Fibroblast of skin of left quadriceps (primary cell): Measurements from ENCODE around the gene CCL25.
"Not testable (repeated sequence)": the region's sequence is repeated elsewhere in the genome, so short reads cannot be mapped to it uniquely, and the experiment has no call there.

Experiments used
- DNase-seq, 2 experiments: peaks; one replicate each; pipeline ENCODE4 v3.0.0-alpha.2; 2013; ENCODE audit warnings: low read depth in 2 of 2

Gene CCL25

GRCh38 chr19:8085598-8086408, 33.2 kb downstream of the CCL25 start:
- DNase-seq, result no peak

- no peak for DNase-seq
Observed at GRCh38 chr19:8086849-8087248, 34.3 kb downstream of the CCL25 start.

DNA sequence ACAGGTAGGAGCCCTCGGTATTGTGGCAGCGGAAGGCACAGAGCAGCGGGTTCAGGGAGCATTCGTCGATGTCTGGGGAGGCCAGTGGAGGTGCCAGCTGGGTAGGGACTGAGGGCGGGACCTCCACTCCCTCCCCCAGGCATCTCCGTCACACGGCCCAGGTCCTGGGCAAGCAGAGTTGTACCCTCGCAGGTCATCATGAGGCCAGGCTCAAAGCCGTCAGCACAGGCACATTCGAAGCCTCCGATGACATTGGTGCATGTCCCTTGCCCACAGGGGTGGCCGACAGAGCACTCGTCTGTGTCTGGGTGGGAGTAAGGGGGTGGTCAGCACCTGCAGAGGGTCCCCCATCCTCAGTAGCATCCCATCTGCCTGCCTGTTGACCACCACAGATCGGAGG, 35.3 kb downstream of the CCL25 start:
- no peak for DNase-seq

- no peak for DNase-seq
Observed at GRCh38 chr19:8088752-8089663, 36.4 kb downstream of the CCL25 start.

GRCh38 chr19:8089664-8090601, 37.4 kb downstream of the CCL25 start:
- no peak for DNase-seq

- DNase-seq, result no peak
Observed at GRCh38 chr19:8090950-8091349, 38.4 kb downstream of the CCL25 start.

- DNase-seq, result no peak
Observed at GRCh38 chr19:8093740-8094139, 41.2 kb downstream of the CCL25 start.

DNA sequence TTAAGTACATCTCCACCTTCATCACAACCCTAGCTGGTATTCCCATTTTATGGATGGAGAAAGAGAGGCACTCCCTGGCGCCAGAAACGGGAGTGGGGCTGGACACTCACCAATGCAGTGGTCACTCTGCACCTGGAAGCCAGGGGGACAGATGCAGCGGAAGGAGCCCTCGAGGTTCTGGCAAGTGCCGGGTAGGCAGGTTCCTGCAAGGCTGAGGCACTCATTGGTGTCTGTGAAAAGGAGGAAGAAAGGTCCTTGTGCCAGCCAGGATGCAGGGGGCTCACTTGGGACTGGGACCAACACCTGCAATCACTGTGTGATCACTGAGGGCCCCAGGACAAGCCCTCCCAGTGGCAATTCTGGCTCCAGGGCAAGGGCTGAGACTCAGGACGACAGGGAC, 41.8 kb downstream of the CCL25 start:
- no peak for DNase-seq

DNA sequence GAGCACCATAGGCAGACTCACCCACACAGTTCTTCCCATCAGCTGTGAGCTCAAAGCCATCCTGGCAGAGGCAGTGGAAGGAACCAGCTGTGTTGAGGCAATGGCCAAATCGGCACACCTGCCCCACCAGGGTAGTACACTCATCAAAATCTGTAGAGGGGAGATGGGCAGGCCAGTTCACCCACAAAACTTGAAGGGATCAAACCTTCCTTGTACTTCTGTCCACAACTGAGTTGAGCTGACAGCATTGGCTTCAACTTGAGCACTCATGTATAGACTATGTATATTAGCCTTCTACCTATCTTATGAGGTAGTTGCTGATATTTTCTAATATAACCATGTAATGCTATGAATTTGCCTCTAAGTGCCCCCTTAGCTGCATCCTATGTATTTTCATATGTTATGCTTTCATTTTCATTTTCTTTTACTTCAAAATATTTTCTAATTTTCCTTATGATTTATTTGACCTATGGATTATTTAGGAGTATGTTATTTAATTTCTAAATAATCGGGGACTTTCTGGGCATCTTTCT, 42.9 kb downstream of the CCL25 start:
- no peak for DNase-seq

DNA sequence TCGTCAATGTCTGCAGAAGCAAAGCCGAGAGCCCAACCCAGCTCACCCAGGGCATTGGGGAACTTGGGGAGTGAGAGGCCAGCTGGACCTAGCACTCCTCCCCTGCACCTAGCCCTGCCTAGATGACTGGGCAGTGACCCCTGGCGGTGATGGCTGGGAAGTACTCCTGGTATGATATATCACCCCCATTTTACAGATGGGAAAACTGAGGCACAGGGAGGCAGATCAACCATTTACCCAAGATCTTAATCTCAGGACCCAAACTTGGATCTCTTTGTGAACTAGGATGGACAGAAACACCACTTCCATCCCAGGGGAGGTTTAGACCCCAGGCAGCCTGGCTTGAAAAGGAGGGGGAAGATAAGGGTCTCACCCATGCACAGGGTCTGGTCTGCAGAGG, 43.5 kb downstream of the CCL25 start:
- no peak for DNase-seq

GRCh38 chr19:8097198-8097597, 44.6 kb downstream of the CCL25 start:
- no peak for DNase-seq

DNA sequence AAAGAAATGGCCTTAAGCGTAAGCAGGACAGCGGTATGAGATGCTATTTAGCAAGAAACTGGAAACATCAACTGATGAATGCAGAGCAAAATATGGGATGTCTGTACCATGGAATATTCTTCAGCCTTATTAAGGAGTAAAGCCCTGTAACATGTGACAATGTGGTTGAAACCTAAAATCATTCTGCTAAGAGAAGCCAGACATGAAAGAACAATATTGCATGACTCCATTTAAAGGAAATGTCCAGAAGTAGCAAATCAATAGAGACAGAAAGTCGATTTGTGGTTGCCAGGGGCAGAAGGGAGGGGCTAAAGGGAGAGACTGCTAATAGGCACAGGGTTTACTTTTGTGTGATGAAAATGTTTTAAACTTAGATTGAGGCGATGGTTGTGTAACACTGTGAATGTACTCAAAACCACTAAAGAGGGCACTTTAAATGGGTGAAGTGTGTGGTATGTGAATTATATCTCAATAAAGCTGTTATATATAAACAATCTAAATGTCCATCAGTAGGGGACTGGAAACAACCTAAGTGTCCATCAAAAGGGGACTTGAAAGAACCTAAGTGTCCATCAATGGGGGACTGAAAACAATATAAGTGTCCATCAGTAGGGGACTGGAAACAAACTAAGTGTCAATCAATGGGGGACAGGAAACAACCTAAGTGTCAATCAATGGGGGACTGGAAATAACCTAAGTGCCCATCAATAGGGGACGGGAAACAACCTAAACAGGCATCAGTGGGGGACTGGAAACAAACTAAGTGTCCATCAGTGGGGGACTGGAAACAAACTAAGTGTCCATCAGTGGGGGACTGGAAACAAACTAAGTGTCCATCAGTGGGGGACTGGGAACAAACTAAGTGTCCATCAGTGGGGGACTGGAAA, 45.4 kb downstream of the CCL25 start:
- DNase-seq, result no peak

- DNase-seq, result no peak
Observed at GRCh38 chr19:8101311-8101710, 48.8 kb downstream of the CCL25 start.

GRCh38 chr19:8101910-8102309, 49.4 kb downstream of the CCL25 start:
- not testable (repeated sequence) for DNase-seq

DNA sequence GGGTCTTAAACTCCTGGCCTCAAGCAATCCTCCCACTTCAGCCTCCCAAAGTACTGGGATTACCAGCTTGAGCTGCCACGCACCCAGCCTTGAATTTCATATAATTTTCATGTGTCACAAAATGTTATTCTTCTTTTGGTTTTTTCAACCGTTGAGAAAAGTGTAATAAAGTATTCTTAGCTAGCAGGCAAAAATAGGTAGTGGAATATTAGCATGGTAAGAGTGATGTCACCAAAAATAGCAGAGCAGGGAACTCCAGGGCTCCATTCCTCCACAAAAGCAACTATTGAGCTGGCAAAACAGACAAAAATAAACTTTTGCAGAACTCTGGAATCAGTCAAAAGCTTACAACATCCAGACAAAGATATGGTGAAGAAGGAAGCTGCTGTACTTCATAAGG, 52.9 kb downstream of the CCL25 start:
- DNase-seq, result no peak

DNA sequence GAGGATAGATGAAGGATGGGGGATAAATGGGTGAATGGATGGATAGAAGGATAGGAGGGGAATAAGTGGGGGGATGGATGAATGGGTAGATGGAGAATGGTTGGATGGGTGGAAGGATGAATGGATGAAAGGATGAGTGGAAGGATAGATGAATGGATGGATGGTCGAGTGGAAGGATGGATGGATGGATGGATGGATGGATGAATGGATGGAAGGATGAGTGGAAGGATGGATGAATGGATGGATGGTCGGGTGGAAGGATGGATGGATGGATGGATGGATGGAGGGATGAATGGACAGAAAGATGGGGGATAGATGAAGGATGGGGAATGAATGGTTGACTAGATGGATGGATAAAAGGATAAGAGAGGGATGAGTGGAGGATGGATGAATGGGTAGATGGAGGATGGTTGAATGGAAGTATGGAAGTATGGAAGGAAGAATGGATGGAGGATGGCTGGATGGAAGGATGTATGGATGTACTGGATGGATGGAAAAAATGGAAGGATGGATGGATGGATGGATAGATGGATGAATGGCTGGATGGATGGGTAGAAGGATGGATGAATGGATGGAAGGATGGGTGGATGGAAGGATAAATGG, 54.8 kb downstream of the CCL25 start:
- DNase-seq, result no peak

GRCh38 chr19:8108560-8109445, 56.2 kb downstream of the CCL25 start:
- DNase-seq, result no peak

GRCh38 chr19:8109455-8109854, 56.9 kb downstream of the CCL25 start:
- DNase-seq, result no peak
